Adipocyte (in vitro differentiated cells): ENCODE data around the gene SLC9A9.
A peak's percentile ranks its signal among the peaks of the same experiment; 100 is the strongest.

Experiments
- DNase-seq: peaks from one replicate; pipeline ENCODE4 v3.0.0-alpha.2; 2015; ENCODE audit warnings: low read depth
- H3K27me3 ChIP-seq: replicated peaks from 2 replicates; pipeline ENCODE4 v1.7.0; 2013; ENCODE audit warnings: mild to moderate bottlenecking, low read length, moderate library complexity; ENCODE audit not compliant: control insufficient read depth, insufficient read depth
- H3K36me3 ChIP-seq: 2 replicates; pipeline ENCODE4 v1.7.0; 2013; ENCODE audit warnings: low read length, mild to moderate bottlenecking, moderate library complexity; ENCODE audit not compliant: control insufficient read depth, insufficient read depth, severe bottlenecking
- H3K4me1 ChIP-seq: 2 replicates; pipeline ENCODE4 v1.7.0; 2013; ENCODE audit warnings: mild to moderate bottlenecking, low read length, moderate library complexity; ENCODE audit not compliant: control insufficient read depth, insufficient read depth
- H3K4me3 ChIP-seq: 2 replicates; pipeline ENCODE4 v1.7.0; 2013; ENCODE audit warnings: mild to moderate bottlenecking, low read length, moderate library complexity
- H3K9ac ChIP-seq: 2 replicates; pipeline ENCODE4 v1.7.0; 2013; ENCODE audit warnings: mild to moderate bottlenecking, low read length, moderate library complexity
- H3K9me3 ChIP-seq: 2 replicates; pipeline ENCODE4 v1.7.0; 2013; ENCODE audit warnings: mild to moderate bottlenecking, low read length, moderate library complexity; ENCODE audit not compliant: control insufficient read depth

The SLC9A9 gene

GRCh38 chr3:143783851-143784370, 64.4 kb downstream of the SLC9A9 start:
- no peaks in the 10 kb centered on the region for H3K9me3 ChIP-seq
- no peaks in the 10 kb centered on the region for H3K27me3 ChIP-seq
- no peak for DNase-seq
- no peak overlapping the region for H3K4me3 ChIP-seq
- no peaks in the 10 kb centered on the region for H3K36me3 ChIP-seq
- H3K4me1 ChIP-seq = peaks cover 17% of the 10 kb centered on the region
- H3K9ac ChIP-seq = no peak overlapping the region

DNA sequence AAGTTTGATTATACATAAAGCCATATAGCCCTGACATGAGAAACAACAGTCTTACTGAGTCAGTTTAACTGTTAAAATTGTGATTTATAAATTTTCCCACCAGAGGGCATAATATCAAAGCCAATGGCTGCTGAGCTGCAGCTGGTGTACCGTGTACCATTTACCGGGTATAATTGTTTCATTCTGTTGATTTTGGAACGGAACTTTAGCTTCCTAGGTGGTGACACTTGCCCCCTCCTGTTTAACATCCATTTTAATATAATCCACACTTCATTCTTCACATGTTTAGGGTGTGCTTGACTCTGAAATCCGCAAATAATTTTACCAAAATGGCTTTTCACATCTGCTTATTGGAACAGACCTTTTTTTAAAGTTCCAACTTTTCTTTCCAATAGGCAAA, 72.8 kb downstream of the SLC9A9 start:
- Histone ChIP-seq H3K36me3 (no peaks in the 10 kb centered on the region), H3K4me3 (peak overlapping the region; percentile 76), H3K4me1 (peaks cover 19% of the 10 kb centered on the region), H3K9me3 (no peaks in the 10 kb centered on the region), H3K27me3 (no peaks in the 10 kb centered on the region), H3K9ac (peak overlapping the region; percentile 66)
- DNase-seq = peak; percentile 85

DNA sequence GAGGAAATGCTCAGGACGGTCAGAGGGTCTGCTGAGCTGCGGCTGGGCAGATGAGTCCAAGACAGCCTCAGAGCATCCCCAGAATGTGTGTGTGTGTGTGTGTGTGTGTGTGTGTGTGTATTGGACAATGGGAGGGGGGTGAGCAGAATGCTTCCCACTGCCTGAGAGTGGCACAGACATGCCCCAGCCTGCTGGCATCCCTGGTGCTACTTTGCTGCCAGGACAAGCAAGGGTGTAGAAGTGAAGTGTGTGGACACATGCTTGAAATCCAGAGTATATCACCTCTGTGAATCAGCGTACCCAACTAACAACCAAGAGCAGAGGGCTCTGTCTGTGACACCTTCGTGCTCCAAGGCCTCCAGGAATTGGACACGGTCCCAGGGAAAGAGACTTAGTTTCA, 76.3 kb downstream of the SLC9A9 start:
- Histone ChIP-seq H3K9ac (no peak overlapping the region), H3K36me3 (no peaks in the 10 kb centered on the region), H3K9me3 (no peaks in the 10 kb centered on the region), H3K4me1 (peaks cover 39% of the 10 kb centered on the region), H3K27me3 (no peaks in the 10 kb centered on the region), H3K4me3 (no peak overlapping the region)
- DNase-seq = no peak

GRCh38 chr3:143771258-143771657, 77.0 kb downstream of the SLC9A9 start:
- no peak overlapping the region for H3K9ac ChIP-seq
- H3K4me1 ChIP-seq = peaks cover 39% of the 10 kb centered on the region
- no peaks in the 10 kb centered on the region for H3K9me3 ChIP-seq
- no peak for DNase-seq
- H3K4me3 ChIP-seq = no peak overlapping the region
- H3K27me3 ChIP-seq = no peaks in the 10 kb centered on the region
- no peaks in the 10 kb centered on the region for H3K36me3 ChIP-seq

GRCh38 chr3:143770391-143770790, 77.9 kb downstream of the SLC9A9 start:
- Histone ChIP-seq H3K9me3 (no peaks in the 10 kb centered on the region), H3K4me3 (peak overlapping the region; percentile 66), H3K9ac (peak overlapping the region; percentile 83), H3K4me1 (peaks cover 31% of the 10 kb centered on the region), H3K36me3 (no peaks in the 10 kb centered on the region), H3K27me3 (no peaks in the 10 kb centered on the region)
- no peak for DNase-seq

DNA sequence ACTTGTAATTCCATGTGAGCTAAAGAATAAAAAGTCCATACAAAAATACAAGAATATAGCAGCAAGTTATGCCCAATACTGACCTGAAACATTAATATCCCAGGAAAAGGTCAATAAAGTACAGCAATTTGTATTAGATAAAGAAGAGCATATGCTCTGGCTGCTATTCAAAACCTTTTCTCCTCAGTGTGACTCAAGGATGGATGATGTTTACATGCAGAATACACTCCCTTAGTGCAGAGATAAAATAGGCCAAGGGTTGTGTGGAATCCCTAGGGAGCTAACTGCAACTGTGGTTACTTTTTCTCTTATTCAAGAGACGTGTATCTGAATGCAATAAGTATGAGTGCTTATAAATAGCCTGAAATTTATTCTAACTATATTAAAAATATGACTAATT, 78.7 kb downstream of the SLC9A9 start:
- peak; percentile 69 for DNase-seq
- peak overlapping the region; percentile 83 for H3K9ac ChIP-seq
- peaks cover 31% of the 10 kb centered on the region for H3K4me1 ChIP-seq

DNA sequence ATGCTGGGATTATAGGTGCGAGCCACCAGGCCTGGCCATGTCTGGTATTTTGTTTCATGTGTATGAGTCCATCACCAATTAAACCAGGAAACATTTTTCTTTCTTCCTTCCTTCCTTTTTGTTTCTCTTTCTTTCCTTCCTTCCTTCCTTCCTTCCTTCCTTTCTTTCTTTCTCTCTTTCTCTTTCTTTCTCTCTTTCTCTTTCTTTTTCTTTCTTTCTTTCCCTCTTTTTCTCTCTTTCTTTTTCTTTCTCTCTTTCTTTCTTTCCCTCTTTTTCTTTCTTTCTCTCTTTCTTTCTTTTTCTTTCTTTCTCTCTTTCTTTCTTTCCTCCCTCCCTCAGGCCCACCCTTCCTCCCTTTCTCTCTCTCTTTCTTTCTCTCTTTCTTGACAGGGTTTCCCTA, 83.4 kb downstream of the SLC9A9 start:
- DNase-seq = no peak
- Histone ChIP-seq H3K36me3 (no peaks in the 10 kb centered on the region), H3K27me3 (no peaks in the 10 kb centered on the region), H3K9ac (no peak overlapping the region), H3K4me3 (no peak overlapping the region), H3K4me1 (peaks cover 18% of the 10 kb centered on the region), H3K9me3 (no peaks in the 10 kb centered on the region)

More for the DNA sequence above, 78.7 kb downstream of the SLC9A9 start:
- peak overlapping the region; percentile 66 for H3K4me3 ChIP-seq
- H3K36me3 ChIP-seq = no peaks in the 10 kb centered on the region
- H3K27me3 ChIP-seq = no peaks in the 10 kb centered on the region
- no peaks in the 10 kb centered on the region for H3K9me3 ChIP-seq

DNA sequence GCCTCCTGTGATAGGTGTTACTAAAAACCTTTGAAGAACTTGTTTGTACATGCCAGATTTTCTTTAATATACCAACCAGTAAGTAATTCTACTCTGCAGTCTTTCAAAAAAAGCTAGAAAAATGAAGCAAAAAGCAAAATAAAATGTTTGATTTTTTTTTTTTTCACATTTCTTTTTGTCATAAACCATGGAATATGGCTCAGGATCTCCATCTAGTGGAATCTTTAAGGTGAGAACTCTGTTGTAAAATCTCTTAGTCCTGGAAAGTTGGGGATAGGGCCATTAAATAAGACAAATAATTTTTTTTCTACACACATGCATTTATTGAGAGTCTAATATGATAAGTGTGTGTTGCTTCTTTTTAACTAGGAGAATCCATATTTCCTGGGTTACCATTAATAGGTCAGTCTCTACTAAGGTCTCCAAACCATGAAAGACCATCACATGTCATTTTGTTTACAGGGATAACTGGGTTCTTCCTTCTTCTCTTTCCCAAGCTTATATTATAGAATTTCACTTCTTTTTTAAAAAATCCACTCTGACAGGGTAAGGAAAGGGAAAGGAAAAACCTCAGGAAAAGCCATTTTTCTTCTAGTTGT, 84.6 kb downstream of the SLC9A9 start:
- H3K9ac ChIP-seq = peak overlapping the region; percentile 69
- H3K27me3 ChIP-seq = no peaks in the 10 kb centered on the region
- peak; percentile 74 for DNase-seq
- no peak overlapping the region for H3K4me3 ChIP-seq
- peaks cover 6% of the 10 kb centered on the region for H3K4me1 ChIP-seq
- H3K36me3 ChIP-seq = no peaks in the 10 kb centered on the region
- no peaks in the 10 kb centered on the region for H3K9me3 ChIP-seq

- H3K27me3 ChIP-seq = no peaks in the 10 kb centered on the region
- DNase-seq = no peak
Measured at GRCh38 chr3:143757691-143758090, 90.6 kb downstream of the SLC9A9 start.

GRCh38 chr3:143755978-143756377, 92.3 kb downstream of the SLC9A9 start:
- Histone ChIP-seq H3K4me1 (peaks cover 15% of the 10 kb centered on the region), H3K9me3 (no peaks in the 10 kb centered on the region), H3K36me3 (no peaks in the 10 kb centered on the region), H3K27me3 (no peaks in the 10 kb centered on the region), H3K4me3 (no peak overlapping the region), H3K9ac (no peak overlapping the region)
- DNase-seq = no peak

More at GRCh38 chr3:143757691-143758090, 90.6 kb downstream of the SLC9A9 start:
- no peak overlapping the region for H3K9ac ChIP-seq
- no peaks in the 10 kb centered on the region for H3K9me3 ChIP-seq
- no peaks in the 10 kb centered on the region for H3K36me3 ChIP-seq
- H3K4me1 ChIP-seq = peaks cover 14% of the 10 kb centered on the region
- H3K4me3 ChIP-seq = no peak overlapping the region

DNA sequence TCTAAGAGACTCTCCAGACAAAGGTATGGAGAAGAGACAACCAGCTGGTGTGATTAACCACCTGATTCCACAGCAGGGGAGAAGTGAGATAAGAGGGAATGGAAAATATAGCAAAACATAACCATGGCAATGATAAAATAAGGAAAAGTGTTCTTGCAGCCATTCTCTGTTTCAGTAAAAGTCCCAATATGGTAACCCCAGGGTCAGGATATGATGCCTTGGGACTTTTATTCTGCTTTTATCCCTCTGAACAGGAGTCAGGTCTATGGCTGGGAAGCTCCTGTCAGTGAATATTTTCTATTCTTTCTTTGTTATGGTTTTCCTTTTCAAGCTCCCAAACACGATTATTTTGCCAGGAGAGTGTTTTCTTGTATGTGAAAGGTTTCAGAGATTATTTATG, 94.2 kb downstream of the SLC9A9 start:
- H3K27me3 ChIP-seq = no peaks in the 10 kb centered on the region
- no peak for DNase-seq
- H3K4me1 ChIP-seq = peaks cover 15% of the 10 kb centered on the region
- no peaks in the 10 kb centered on the region for H3K9me3 ChIP-seq
- no peaks in the 10 kb centered on the region for H3K36me3 ChIP-seq
- no peak overlapping the region for H3K4me3 ChIP-seq
- H3K9ac ChIP-seq = no peak overlapping the region

DNA sequence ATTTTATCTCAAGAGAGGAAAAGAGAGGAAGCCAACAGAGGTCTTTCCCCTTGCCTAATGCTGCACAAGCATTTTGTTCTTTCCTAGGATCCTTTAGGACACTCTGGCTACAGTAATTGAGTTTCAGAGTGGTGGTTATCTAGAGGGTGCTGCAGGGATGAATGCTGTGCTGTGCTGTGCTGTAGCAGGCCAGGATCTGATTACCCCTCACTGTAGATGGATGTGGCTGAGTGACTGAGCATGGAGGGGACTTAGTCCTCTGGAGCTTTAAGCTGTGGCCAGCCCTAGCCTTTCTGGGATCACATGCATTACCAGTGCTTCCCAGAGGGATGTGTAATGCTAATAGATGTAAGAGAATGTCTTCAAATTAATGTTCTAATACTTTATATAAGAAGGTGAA, 94.8 kb downstream of the SLC9A9 start:
- no peaks in the 10 kb centered on the region for H3K9me3 ChIP-seq
- peaks cover 15% of the 10 kb centered on the region for H3K4me1 ChIP-seq
- no peak for DNase-seq
- H3K4me3 ChIP-seq = no peak overlapping the region
- no peaks in the 10 kb centered on the region for H3K36me3 ChIP-seq
- no peak overlapping the region for H3K9ac ChIP-seq
- no peaks in the 10 kb centered on the region for H3K27me3 ChIP-seq
